CD4-positive, alpha-beta T cell treated with Interleukin-15 for 1 hour (primary cell): ENCODE data around the gene RAB5IF.
"Not testable (repeated sequence)": the region's sequence is repeated elsewhere in the genome, so short reads cannot be mapped to it uniquely, and the experiment has no call there.

ENCODE experiments used
- DNase-seq: peaks from one replicate; pipeline ENCODE4 v3.0.0-alpha.2; 2020

RAB5IF gene

GRCh38 chr20:36587388-36588070 is 18.1 kb upstream of the RAB5IF start:
- no peak for DNase-seq

GRCh38 chr20:36591281-36591680 is 14.3 kb upstream of the RAB5IF start:
- no peak for DNase-seq

- DNase-seq: peak; percentile 74
Observed at GRCh38 chr20:36591854-36592641, 13.5 kb upstream of the RAB5IF start.

- DNase-seq: no peak
Observed at GRCh38 chr20:36593347-36593929, 12.1 kb upstream of the RAB5IF start.

GRCh38 chr20:36599912-36600345 is 5.7 kb upstream of the RAB5IF start:
- DNase-seq: no peak

GRCh38 chr20:36601540-36601939 is 4.0 kb upstream of the RAB5IF start:
- no peak for DNase-seq

- DNase-seq: peak; percentile 74
Observed at GRCh38 chr20:36604952-36605398, 604 bp upstream of the RAB5IF start.

GRCh38 chr20:36606158-36607066 is 833 bp downstream of the RAB5IF start:
- peak; percentile 41 for DNase-seq

- DNase-seq: no peak
Observed at GRCh38 chr20:36607586-36608387, 2.2 kb downstream of the RAB5IF start.

- DNase-seq: not testable (repeated sequence)
Observed at GRCh38 chr20:36608388-36608728, 2.8 kb downstream of the RAB5IF start.

GRCh38 chr20:36611625-36612024 is 6.0 kb downstream of the RAB5IF start:
- DNase-seq: no peak

GRCh38 chr20:36613974-36614373 is 8.4 kb downstream of the RAB5IF start:
- no peak for DNase-seq

- DNase-seq: no peak
Observed at GRCh38 chr20:36614781-36615557, 9.4 kb downstream of the RAB5IF start.

GRCh38 chr20:36620917-36621316 is 15.3 kb downstream of the RAB5IF start:
- DNase-seq: no peak

- DNase-seq: no peak
Observed at GRCh38 chr20:36623444-36623843, 17.9 kb downstream of the RAB5IF start.

GRCh38 chr20:36624068-36624943 is 18.7 kb downstream of the RAB5IF start:
- DNase-seq: no peak

- DNase-seq: no peak
Observed at GRCh38 chr20:36624944-36625324, 19.4 kb downstream of the RAB5IF start.

- peak; percentile 58 for DNase-seq
Observed at GRCh38 chr20:36628076-36628475, 22.5 kb downstream of the RAB5IF start.

GRCh38 chr20:36629719-36630681 is 24.4 kb downstream of the RAB5IF start:
- peak; percentile 41 for DNase-seq
